ENCODE measurements around the gene GZMM. TPM values are rescaled to one million over a fixed set of nuclear protein-coding genes. Genes with fewer than 3 reads are reported as not detected.

Gene GZMM
- total and polyA plus RNA-seq, 2 of the 13 experiments (the other 11 are each of a cell fraction or from before 2014, with no cell fraction given), result 0.07 TPM; not detected in 1

DNA sequence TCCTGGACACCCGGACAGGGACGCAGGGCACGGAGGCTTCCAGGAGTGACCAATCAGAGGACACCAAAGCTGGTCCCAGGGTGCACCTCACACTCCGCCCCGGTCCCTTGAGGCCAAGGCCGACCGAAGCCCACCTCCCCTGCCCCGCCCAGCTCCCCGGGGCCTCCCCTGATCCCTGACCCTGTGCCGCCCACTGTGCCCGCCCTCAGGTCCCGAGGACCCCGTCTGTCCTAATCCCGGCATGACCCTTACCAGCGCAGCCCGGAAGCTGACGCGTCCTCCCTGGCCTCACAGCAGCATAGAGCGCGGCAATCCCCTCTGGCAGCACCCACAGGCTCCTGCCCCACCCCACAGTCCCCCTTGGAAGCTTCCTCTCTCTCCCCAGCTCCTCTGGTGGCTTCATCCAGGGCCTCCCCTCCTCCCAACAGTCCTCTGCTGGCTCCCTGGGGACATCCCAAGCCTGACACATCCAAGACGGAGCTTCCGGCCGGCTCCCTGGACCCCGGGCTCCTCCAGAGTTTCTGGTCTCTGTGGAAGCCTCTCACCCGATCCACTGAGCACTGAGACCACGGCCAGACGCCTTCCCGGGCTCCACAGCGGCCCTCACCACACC, 19.7 kb upstream of the GZMM start (continued):
- TF ChIP-seq MED13 (CRISPR knock-in tag; IDR thresholded peaks at IDR 0.05) (peak; percentile 90; the same call in 1 of the 2 replicates), NRL (CRISPR knock-in tag; IDR thresholded peaks at IDR 0.05; ENCODE audit: borderline replicate concordance) (no peak), ZNF263 (CRISPR knock-in tag; IDR thresholded peaks at IDR 0.05) (peak; percentile 94), NFKB2 (CRISPR knock-in tag; IDR thresholded peaks at IDR 0.05; ENCODE audit: borderline replicate concordance) (no peak), NBN (conservative IDR thresholded peaks at IDR 0.05) (no peak), ELF1 (CRISPR knock-in tag; IDR thresholded peaks at IDR 0.05) (peak; percentile 82), GZF1 (CRISPR knock-in tag; IDR thresholded peaks at IDR 0.05) (no peak), ZNF430 (CRISPR knock-in tag; IDR thresholded peaks at IDR 0.05) (peak; percentile 71; the same call in 1 of the 2 replicates), KMT2A (CRISPR knock-in tag; IDR thresholded peaks at IDR 0.05) (no peak), RXRB (CRISPR knock-in tag; IDR thresholded peaks at IDR 0.05; ENCODE audit: borderline replicate concordance) (peak; percentile 97), ZNF550 (CRISPR knock-in tag; IDR thresholded peaks at IDR 0.05; ENCODE audit: borderline replicate concordance) (0 out of 2 replicates have a peak, but pooled peaks have one; percentile 85), ZNF446 (CRISPR knock-in tag; IDR thresholded peaks at IDR 0.05) (no peak), FIP1L1 (IDR thresholded peaks at IDR 0.05; ENCODE audit: borderline replicate concordance, insufficient read depth, low read depth, low read length) (no peak), FOXP1 (IDR thresholded peaks at IDR 0.05) (no peak), FOXP1 (CRISPR knock-in tag; IDR thresholded peaks at IDR 0.05) (peak; percentile 25; the same call in 1 of the 2 replicates), ZNF256 (CRISPR knock-in tag; conservative IDR thresholded peaks at IDR 0.05) (no peak), ZNF138 (CRISPR knock-in tag; IDR thresholded peaks at IDR 0.05; ENCODE audit: low read depth) (0 out of 2 replicates have a peak, but pooled peaks have one; percentile 43), REXO4 (CRISPR knock-in tag; IDR thresholded peaks at IDR 0.05; ENCODE audit: borderline replicate concordance) (no peak), ZNF484 (CRISPR knock-in tag; IDR thresholded peaks at IDR 0.05; ENCODE audit: borderline replicate concordance, low read depth) (no peak)
- TF ChIP-seq, protein P1, sequence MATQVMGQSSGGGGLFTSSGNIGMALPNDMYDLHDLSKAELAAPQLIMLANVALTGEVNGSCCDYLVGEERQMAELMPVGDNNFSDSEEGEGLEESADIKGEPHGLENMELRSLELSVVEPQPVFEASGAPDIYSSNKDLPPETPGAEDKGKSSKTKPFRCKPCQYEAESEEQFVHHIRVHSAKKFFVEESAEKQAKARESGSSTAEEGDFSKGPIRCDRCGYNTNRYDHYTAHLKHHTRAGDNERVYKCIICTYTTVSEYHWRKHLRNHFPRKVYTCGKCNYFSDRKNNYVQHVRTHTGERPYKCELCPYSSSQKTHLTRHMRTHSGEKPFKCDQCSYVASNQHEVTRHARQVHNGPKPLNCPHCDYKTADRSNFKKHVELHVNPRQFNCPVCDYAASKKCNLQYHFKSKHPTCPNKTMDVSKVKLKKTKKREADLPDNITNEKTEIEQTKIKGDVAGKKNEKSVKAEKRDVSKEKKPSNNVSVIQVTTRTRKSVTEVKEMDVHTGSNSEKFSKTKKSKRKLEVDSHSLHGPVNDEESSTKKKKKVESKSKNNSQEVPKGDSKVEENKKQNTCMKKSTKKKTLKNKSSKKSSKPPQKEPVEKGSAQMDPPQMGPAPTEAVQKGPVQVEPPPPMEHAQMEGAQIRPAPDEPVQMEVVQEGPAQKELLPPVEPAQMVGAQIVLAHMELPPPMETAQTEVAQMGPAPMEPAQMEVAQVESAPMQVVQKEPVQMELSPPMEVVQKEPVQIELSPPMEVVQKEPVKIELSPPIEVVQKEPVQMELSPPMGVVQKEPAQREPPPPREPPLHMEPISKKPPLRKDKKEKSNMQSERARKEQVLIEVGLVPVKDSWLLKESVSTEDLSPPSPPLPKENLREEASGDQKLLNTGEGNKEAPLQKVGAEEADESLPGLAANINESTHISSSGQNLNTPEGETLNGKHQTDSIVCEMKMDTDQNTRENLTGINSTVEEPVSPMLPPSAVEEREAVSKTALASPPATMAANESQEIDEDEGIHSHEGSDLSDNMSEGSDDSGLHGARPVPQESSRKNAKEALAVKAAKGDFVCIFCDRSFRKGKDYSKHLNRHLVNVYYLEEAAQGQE (IDR thresholded peaks at IDR 0.05; ENCODE audit: borderline replicate concordance in 1 of 2, low read depth in 1 of 2, low read length in 2 of 2), result no peak
- TF ChIP-seq, protein P2, sequence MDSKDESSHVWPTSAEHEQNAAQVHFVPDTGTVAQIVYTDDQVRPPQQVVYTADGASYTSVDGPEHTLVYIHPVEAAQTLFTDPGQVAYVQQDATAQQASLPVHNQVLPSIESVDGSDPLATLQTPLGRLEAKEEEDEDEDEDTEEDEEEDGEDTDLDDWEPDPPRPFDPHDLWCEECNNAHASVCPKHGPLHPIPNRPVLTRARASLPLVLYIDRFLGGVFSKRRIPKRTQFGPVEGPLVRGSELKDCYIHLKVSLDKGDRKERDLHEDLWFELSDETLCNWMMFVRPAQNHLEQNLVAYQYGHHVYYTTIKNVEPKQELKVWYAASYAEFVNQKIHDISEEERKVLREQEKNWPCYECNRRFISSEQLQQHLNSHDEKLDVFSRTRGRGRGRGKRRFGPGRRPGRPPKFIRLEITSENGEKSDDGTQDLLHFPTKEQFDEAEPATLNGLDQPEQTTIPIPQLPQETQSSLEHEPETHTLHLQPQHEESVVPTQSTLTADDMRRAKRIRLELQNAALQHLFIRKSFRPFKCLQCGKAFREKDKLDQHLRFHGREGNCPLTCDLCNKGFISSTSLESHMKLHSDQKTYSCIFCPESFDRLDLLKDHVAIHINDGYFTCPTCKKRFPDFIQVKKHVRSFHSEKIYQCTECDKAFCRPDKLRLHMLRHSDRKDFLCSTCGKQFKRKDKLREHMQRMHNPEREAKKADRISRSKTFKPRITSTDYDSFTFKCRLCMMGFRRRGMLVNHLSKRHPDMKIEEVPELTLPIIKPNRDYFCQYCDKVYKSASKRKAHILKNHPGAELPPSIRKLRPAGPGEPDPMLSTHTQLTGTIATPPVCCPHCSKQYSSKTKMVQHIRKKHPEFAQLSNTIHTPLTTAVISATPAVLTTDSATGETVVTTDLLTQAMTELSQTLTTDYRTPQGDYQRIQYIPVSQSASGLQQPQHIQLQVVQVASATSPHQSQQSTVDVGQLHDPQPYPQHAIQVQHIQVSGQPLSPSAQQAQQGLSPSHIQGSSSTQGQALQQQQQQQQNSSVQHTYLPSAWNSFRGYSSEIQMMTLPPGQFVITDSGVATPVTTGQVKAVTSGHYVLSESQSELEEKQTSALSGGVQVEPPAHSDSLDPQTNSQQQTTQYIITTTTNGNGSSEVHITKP (CRISPR knock-in tag; IDR thresholded peaks at IDR 0.05; ENCODE audit: low read depth), result peak; percentile 79; the same call in 1 of the 2 replicates
- TF ChIP-seq, protein P3, sequence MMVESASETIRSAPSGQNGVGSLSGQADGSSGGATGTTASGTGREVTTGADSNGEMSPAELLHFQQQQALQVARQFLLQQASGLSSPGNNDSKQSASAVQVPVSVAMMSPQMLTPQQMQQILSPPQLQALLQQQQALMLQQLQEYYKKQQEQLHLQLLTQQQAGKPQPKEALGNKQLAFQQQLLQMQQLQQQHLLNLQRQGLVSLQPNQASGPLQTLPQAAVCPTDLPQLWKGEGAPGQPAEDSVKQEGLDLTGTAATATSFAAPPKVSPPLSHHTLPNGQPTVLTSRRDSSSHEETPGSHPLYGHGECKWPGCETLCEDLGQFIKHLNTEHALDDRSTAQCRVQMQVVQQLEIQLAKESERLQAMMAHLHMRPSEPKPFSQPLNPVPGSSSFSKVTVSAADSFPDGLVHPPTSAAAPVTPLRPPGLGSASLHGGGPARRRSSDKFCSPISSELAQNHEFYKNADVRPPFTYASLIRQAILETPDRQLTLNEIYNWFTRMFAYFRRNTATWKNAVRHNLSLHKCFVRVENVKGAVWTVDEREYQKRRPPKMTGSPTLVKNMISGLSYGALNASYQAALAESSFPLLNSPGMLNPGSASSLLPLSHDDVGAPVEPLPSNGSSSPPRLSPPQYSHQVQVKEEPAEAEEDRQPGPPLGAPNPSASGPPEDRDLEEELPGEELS (CRISPR knock-in tag; IDR thresholded peaks at IDR 0.05), result peak; percentile 73

Data from HepG2 (cell line).